Measurements from ENCODE around the gene COX7B2.

GRCh38 chr4:46955601-46956000, 46.6 kb upstream of the COX7B2 start:
- no peak for TF ChIP-seq POLR2AphosphoS5 (IDR thresholded peaks at IDR 0.05; ENCODE audit: low read depth, low read length)
- TF ChIP-seq POLR2A (IDR thresholded peaks at IDR 0.05; ENCODE audit: low read depth, low read length), result no peak
- no peak for TF ChIP-seq SPI1 (IDR thresholded peaks at IDR 0.05; ENCODE audit: low read depth, low read length)
- TF ChIP-seq TAF1 (IDR thresholded peaks at IDR 0.05; ENCODE audit: low read depth, low read length), result no peak
